Measurements from ENCODE around the gene SH3BGR.

DNA sequence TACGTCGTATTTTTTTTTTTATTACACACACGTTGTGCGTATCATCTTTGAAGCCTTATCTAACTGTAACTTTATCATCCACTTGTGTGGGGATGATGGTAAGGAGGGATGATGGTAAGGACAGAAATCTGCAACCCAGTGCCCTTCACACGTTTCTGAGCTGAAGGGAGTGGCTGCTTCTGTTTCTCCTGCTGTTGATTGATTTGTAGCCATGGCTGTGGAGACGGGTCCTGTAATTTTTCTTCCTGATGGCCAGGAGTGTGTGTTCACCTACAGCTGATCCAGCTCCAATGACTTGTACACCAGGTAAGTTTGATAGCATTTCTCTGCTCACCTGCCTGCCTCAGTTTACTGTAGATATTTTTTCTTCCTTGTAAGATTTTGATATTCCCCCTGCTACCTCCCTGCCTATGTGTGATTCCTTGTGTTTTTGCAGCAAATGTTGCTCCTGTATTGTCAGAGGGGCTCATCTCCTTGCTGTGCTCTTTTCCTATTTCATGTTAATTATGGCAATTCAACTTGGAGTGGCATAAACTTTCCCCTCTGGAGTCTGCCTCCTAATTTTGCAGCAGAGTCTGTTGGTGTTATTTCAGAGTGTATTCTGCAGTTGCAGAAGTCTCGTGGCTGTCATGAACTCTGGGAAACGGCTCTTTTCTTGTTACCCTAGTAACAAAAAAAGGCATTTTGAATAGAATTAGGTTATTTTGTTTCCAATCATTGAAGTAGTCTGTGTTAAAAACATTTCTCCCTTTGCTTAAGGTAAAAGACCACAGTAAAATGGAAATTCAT, 64.1 kb downstream of the SH3BGR start:
- no peak for TF ChIP-seq EZH2phosphoT487 (IDR thresholded peaks at IDR 0.05; ENCODE audit: low read depth)
- TF ChIP-seq, protein P1, sequence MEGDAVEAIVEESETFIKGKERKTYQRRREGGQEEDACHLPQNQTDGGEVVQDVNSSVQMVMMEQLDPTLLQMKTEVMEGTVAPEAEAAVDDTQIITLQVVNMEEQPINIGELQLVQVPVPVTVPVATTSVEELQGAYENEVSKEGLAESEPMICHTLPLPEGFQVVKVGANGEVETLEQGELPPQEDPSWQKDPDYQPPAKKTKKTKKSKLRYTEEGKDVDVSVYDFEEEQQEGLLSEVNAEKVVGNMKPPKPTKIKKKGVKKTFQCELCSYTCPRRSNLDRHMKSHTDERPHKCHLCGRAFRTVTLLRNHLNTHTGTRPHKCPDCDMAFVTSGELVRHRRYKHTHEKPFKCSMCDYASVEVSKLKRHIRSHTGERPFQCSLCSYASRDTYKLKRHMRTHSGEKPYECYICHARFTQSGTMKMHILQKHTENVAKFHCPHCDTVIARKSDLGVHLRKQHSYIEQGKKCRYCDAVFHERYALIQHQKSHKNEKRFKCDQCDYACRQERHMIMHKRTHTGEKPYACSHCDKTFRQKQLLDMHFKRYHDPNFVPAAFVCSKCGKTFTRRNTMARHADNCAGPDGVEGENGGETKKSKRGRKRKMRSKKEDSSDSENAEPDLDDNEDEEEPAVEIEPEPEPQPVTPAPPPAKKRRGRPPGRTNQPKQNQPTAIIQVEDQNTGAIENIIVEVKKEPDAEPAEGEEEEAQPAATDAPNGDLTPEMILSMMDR (IDR thresholded peaks at IDR 0.05; ENCODE audit: low read depth, low read length): no peak
